Transverse colon (tissue), 3 donors: ENCODE results near the gene KRTAP19-7.

Experiments
- EP300 ChIP-seq: sonication (generic); formaldehyde crosslinking; IDR thresholded peaks from one replicate; pipeline ENCODE4 v1.6.1; 2017; ENCODE audit warnings: antibody characterized with exemption, low read depth
- POLR2AphosphoS5 ChIP-seq, 3 donors: sonication (generic); formaldehyde crosslinking; IDR thresholded peaks; one replicate each; pipeline ENCODE4 v1.6.1; 2016; ENCODE audit warnings: antibody characterized with exemption in 3 of 3

DNA sequence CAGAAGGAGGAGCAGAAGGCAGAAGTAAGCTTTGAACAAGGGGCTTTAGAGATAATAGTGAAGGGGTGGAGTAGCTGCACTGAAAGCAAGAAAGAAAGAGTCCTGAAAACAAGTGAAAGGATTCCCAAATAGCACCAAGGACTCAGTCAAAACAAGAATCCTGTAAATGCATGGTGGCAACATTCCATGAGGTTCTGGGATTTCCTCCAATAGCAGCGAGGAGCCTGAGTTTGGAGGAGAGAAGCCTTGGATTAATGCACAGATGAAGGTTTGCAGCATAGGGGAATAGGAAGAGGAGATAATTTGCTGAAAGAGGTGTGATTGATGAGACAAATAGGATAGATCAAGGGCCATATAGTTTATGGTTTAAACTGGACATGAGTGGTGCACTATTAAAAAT is 18.2 kb upstream of the KRTAP19-7 start:
- TF ChIP-seq POLR2AphosphoS5 (IDR thresholded peaks at IDR 0.05) = no peak
- no peak for TF ChIP-seq EP300
